Prostate gland (tissue), 2 donors: Measurements from ENCODE around the gene ANP32D.

Experiments used
- POLR2AphosphoS5 ChIP-seq: sonication (generic); formaldehyde crosslinking; IDR thresholded peaks from one replicate; pipeline ENCODE4 v1.6.1; 2017; ENCODE audit warnings: antibody characterized with exemption
- TF ChIP-seq, protein P1 (sequence below), 4 experiments: fragments of 200-600 bp in 2 of 4; fragments of 450-650 bp in 2 of 4; sonication (generic) in 2 of 4; IDR thresholded peaks; 1 replicate in 3 of 4; 2 replicates in 1 of 4; pipeline ENCODE4 v1.5.1; 2016 to 2019; ENCODE audit warnings: antibody characterized with exemption in 4 of 4, mild to moderate bottlenecking in 2 of 4, moderate library complexity in 2 of 4

DNA sequence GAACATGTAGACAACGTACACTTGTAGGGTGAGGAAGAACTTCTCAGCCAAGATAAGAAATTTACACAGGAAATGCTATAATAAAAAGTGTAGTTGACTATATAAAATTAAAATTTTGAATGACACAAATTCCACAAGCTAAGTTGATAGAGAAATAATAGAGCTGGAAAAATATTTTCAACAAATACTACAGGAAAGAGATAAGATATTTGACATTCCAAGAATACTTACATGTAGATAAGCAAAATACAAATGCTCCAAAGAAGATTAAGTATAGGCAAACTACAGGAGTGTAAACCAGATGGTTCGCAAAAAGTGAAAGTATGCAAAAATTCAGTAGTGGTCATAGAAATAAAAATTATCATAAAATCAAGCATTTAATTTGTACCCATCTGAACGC, 49.2 kb upstream of the ANP32D start:
- TF ChIP-seq, protein P1, sequence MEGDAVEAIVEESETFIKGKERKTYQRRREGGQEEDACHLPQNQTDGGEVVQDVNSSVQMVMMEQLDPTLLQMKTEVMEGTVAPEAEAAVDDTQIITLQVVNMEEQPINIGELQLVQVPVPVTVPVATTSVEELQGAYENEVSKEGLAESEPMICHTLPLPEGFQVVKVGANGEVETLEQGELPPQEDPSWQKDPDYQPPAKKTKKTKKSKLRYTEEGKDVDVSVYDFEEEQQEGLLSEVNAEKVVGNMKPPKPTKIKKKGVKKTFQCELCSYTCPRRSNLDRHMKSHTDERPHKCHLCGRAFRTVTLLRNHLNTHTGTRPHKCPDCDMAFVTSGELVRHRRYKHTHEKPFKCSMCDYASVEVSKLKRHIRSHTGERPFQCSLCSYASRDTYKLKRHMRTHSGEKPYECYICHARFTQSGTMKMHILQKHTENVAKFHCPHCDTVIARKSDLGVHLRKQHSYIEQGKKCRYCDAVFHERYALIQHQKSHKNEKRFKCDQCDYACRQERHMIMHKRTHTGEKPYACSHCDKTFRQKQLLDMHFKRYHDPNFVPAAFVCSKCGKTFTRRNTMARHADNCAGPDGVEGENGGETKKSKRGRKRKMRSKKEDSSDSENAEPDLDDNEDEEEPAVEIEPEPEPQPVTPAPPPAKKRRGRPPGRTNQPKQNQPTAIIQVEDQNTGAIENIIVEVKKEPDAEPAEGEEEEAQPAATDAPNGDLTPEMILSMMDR (IDR thresholded peaks at IDR 0.05): no peak
- TF ChIP-seq POLR2AphosphoS5: no peak
